Body of pancreas (tissue), 4 donors: ENCODE results near the gene RPLP2. TPM values are rescaled to one million over a fixed set of nuclear protein-coding genes. Genes with fewer than 3 reads are reported as not detected.

Source experiments
- ATAC-seq: fragments of 150-250 bp; one replicate; pipeline ENCODE4 v1.9.1; 2016
- DNase-seq, 4 donors: peaks; one replicate each; pipeline ENCODE4 v3.0.0-alpha.2; 2019
- H3K27ac ChIP-seq, 4 donors: fragments of 200-600 bp; sonication (generic); 1 replicate in 3 of 4; 2 replicates in 1 of 4; pipeline versions ENCODE4 v1.5.1 to v1.6.1; 2016 to 2019; ENCODE audit warnings: mild to moderate bottlenecking in 1 of 4, mixed read lengths in 1 of 4, moderate library complexity in 1 of 4
- H3K27me3 ChIP-seq, 2 donors: fragments of 200-600 bp; sonication (generic); one replicate each; pipeline ENCODE4 v1.6.0; 2016; ENCODE audit warnings: mild to moderate bottlenecking in 1 of 2
- H3K36me3 ChIP-seq, 2 donors: fragments of 200-600 bp; sonication (generic); replicated peaks in 1 of 2; 2 replicates each; pipeline ENCODE4 v1.5.1; 2016; ENCODE audit warnings: low read depth in 2 of 2; ENCODE audit not compliant: insufficient read depth in 1 of 2
- H3K4me1 ChIP-seq: fragments of 200-600 bp; sonication (generic); one replicate; pipeline ENCODE4 v1.6.0; 2016
- H3K4me3 ChIP-seq, 2 donors: fragments of 200-600 bp; sonication (generic); 1 replicate in 1 of 2; 2 replicates in 1 of 2; pipeline ENCODE4 v1.5.1; 2016 to 2019
- H3K9me3 ChIP-seq, 3 donors: fragments of 200-600 bp; sonication (generic); 1 replicate in 2 of 3; 2 replicates in 1 of 3; pipeline ENCODE4 v1.5.1; 2016
- CTCF ChIP-seq, 7 experiments: fragments of 450-650 bp in 4 of 7; fragments of 200-600 bp in 3 of 7; sonication (generic) in 3 of 7; IDR thresholded peaks; one replicate each; pipeline ENCODE4 v1.5.1; 2016 to 2019; ENCODE audit warnings: antibody characterized with exemption in 7 of 7
- POLR2A ChIP-seq, 3 donors: fragments of 450-650 bp; IDR thresholded peaks; one replicate each; pipeline ENCODE4 v1.6.1; 2016; ENCODE audit warnings: antibody characterized with exemption in 3 of 3, mild to moderate bottlenecking in 2 of 3
- WGBS, 2 donors: methylation state at CpG; one replicate each; pipeline ENCODE4 v1.1.5; 2017; 5-methylcytosine and 5-hydroxymethylcytosine counted together
- intact Hi-C: fragments of 100-400 bp; cut with DNase I; formaldehyde crosslinking; loops from one replicate; pipeline ENCODE4 v1.15.1; 2023
- total RNA-seq, 2 donors: library from RNA; depleted of rRNA; stranded (reverse); fragments of >200 nt; gene quantifications; one replicate each; pipeline ENCODE4 v1.1.0, GENCODE V29; 2016

RPLP2 gene
- total RNA-seq, 2 donors from 2014 or later = 395 to 402 TPM

GRCh38 chr11:837990-838307 is 28.2 kb downstream of the RPLP2 start:
- H3K36me3 ChIP-seq = peaks cover 0 to 20% of the 10 kb centered on the region in 2 donors
- peaks cover 76% of the 10 kb centered on the region for H3K4me1 ChIP-seq
- 70 to 87% methylated on average over 4 to 8 of the region's 8 CpGs for WGBS, 2 donors
- DNase-seq (no peak), ATAC-seq (no peak)
- H3K27me3 ChIP-seq = no peaks in the 10 kb centered on the region
- H3K4me3 ChIP-seq = no peak overlapping the region
- H3K9me3 ChIP-seq = no peaks in the 10 kb centered on the region
- H3K27ac ChIP-seq = peak overlapping the region in 3 of 4 donors; percentile 44 to 99 (median 99)
- TF ChIP-seq POLR2A (IDR thresholded peaks at IDR 0.05) (no peak), CTCF (IDR thresholded peaks at IDR 0.05) (no peak)
- intact Hi-C loops = no loop called here

GRCh38 chr11:838441-839279 is 28.9 kb downstream of the RPLP2 start:
- WGBS, 2 donors = 44 to 45% methylated on average over 4 to 17 of the region's 17 CpGs
- H3K27ac ChIP-seq = peak overlapping the region; percentile 20 to 99 (median 42)
- ATAC-seq (no peak), DNase-seq (peak in 2 of 4 donors; percentile 65 to 72)
- H3K9me3 ChIP-seq = no peaks in the 10 kb centered on the region
- H3K27me3 ChIP-seq = no peaks in the 10 kb centered on the region
- intact Hi-C loops = no loop called here
- H3K4me3 ChIP-seq = no peak overlapping the region
- H3K4me1 ChIP-seq = peaks cover 79% of the 10 kb centered on the region
- peak in 1 of 3 donors; percentile 0 for TF ChIP-seq POLR2A (IDR thresholded peaks at IDR 0.05)
- TF ChIP-seq CTCF (IDR thresholded peaks at IDR 0.05) = peak in 3 of 7 experiments; percentile 35 to 48 (median 38)
- peaks cover 0 to 20% of the 10 kb centered on the region in 2 donors for H3K36me3 ChIP-seq

GRCh38 chr11:839280-839623 is 29.5 kb downstream of the RPLP2 start:
- ATAC-seq (no peak), DNase-seq (no peak)
- TF ChIP-seq POLR2A (IDR thresholded peaks at IDR 0.05) = no peak
- no peak for TF ChIP-seq CTCF (IDR thresholded peaks at IDR 0.05)
- H3K9me3 ChIP-seq = no peaks in the 10 kb centered on the region
- WGBS, 2 donors = 83 to 93% methylated on average over 1 to 3 of the region's 5 CpGs
- intact Hi-C loops = no loop called here
- H3K27me3 ChIP-seq = no peaks in the 10 kb centered on the region
- H3K27ac ChIP-seq = peak overlapping the region in 3 of 4 donors; percentile 40 to 99 (median 44)
- no peak overlapping the region for H3K4me3 ChIP-seq
- H3K4me1 ChIP-seq = peaks cover 79% of the 10 kb centered on the region
- H3K36me3 ChIP-seq = peaks cover 0 to 20% of the 10 kb centered on the region in 2 donors

- TF ChIP-seq CTCF (IDR thresholded peaks at IDR 0.05) = peak in 2 of 7 experiments; percentile 2 to 21
- TF ChIP-seq POLR2A (IDR thresholded peaks at IDR 0.05) = no peak
- peak overlapping the region in 3 of 4 donors; percentile 91 to 96 (median 93) for H3K27ac ChIP-seq
- ATAC-seq (no peak), DNase-seq (no peak)
- intact Hi-C loops = no loop called here
- 64 to 75% methylated on average over 8 to 22 of the region's 25 CpGs for WGBS, 2 donors
- H3K27me3 ChIP-seq = no peaks in the 10 kb centered on the region
- no peak overlapping the region for H3K4me3 ChIP-seq
- H3K9me3 ChIP-seq = no peaks in the 10 kb centered on the region
- H3K36me3 ChIP-seq = peaks cover 0 to 20% of the 10 kb centered on the region in 2 donors
- H3K4me1 ChIP-seq = peaks cover 78% of the 10 kb centered on the region
Observed at GRCh38 chr11:839875-840617, 30.3 kb downstream of the RPLP2 start.
